Amniotic stem cell (primary cell): ENCODE results near the gene CSE1L.
A peak's percentile ranks its signal among the peaks of the same experiment; 100 is the strongest.
"Not testable (repeated sequence)": the region's sequence is repeated elsewhere in the genome, so short reads cannot be mapped to it uniquely, and the experiment has no call there.

Experiments
- DNase-seq: peaks from one replicate; lab custom pipeline; 2025; lab: John Stamatoyannopoulos, UW

The CSE1L gene

GRCh38 chr20:49132995-49133478, 86.9 kb downstream of the CSE1L start:
- peak; percentile 22 for DNase-seq

- no peak for DNase-seq
Measured at GRCh38 chr20:49133571-49133970, 87.5 kb downstream of the CSE1L start.

- DNase-seq = not testable (repeated sequence)
Measured at GRCh38 chr20:49134797-49135196, 88.7 kb downstream of the CSE1L start.

GRCh38 chr20:49136817-49137571, 90.9 kb downstream of the CSE1L start:
- no peak for DNase-seq

- DNase-seq = no peak
Measured at GRCh38 chr20:49138431-49138830, 92.3 kb downstream of the CSE1L start.

GRCh38 chr20:49140411-49140810, 94.3 kb downstream of the CSE1L start:
- DNase-seq = no peak

- no peak for DNase-seq
Measured at GRCh38 chr20:49140834-49141233, 94.7 kb downstream of the CSE1L start.
